HEK293T (cell line): ENCODE results near the gene PIAS4.

Experiments
- CTCF ChIA-PET: fragments of 350-600 bp; formaldehyde crosslinking; extraction: SDS; loops from one replicate; lab custom pipeline; 2021; ENCODE audit warnings: antibody characterized with exemption, inconsistent platforms; lab: Yijun Ruan, JAX
- POLR2A ChIA-PET: fragments of 350-600 bp; formaldehyde crosslinking; extraction: SDS; loops from one replicate; lab custom pipeline; 2020; ENCODE audit warnings: antibody characterized with exemption, inconsistent platforms; lab: Yijun Ruan, JAX
- DNase-seq: peaks from one replicate; pipeline ENCODE4 v3.0.0; 2012; ENCODE audit warnings: mixed read lengths; ENCODE audit errors: extremely low spot score
- ARNT ChIP-seq: fragments of 450-650 bp; IDR thresholded peaks from 2 replicates; pipeline ENCODE4 v1.6.1; 2017; ENCODE audit warnings: mild to moderate bottlenecking
- BHLHE40 ChIP-seq: fragments of 450-650 bp; IDR thresholded peaks from 2 replicates; pipeline ENCODE4 v1.6.1; 2016; ENCODE audit warnings: mild to moderate bottlenecking, moderate library complexity, borderline replicate concordance
- CTBP1 ChIP-seq: fragments of 450-650 bp; IDR thresholded peaks from 2 replicates; pipeline ENCODE4 v1.6.1; 2016; ENCODE audit warnings: borderline replicate concordance
- ELF4 ChIP-seq: fragments of 450-650 bp; IDR thresholded peaks from 2 replicates; pipeline ENCODE4 v1.6.1; 2017; ENCODE audit warnings: antibody characterized with exemption
- FOXA1 ChIP-seq: fragments of 450-650 bp; IDR thresholded peaks from 2 replicates; pipeline ENCODE4 v1.6.1; 2016; ENCODE audit warnings: mild to moderate bottlenecking
- FOXK2 ChIP-seq: fragments of 450-650 bp; IDR thresholded peaks from 2 replicates; pipeline ENCODE4 v1.6.1; 2016; ENCODE audit warnings: mild to moderate bottlenecking
- FOXM1 ChIP-seq: fragments of 450-650 bp; IDR thresholded peaks from 2 replicates; pipeline ENCODE4 v1.6.1; 2017; ENCODE audit warnings: mild to moderate bottlenecking, borderline replicate concordance
- HDGF ChIP-seq: fragments of 450-650 bp; IDR thresholded peaks from 2 replicates; pipeline ENCODE4 v1.6.1; 2017; ENCODE audit warnings: antibody characterized with exemption, borderline replicate concordance
- L3MBTL2 ChIP-seq: fragments of 450-650 bp; conservative IDR thresholded peaks from 2 replicates; pipeline ENCODE4 v1.6.1; 2016; ENCODE audit warnings: mild to moderate bottlenecking
- LEF1 ChIP-seq: fragments of 450-650 bp; IDR thresholded peaks from 2 replicates; pipeline ENCODE4 v1.6.1; 2017; ENCODE audit warnings: mild to moderate bottlenecking, borderline replicate concordance
- NFRKB ChIP-seq: fragments of 450-650 bp; IDR thresholded peaks from 2 replicates; pipeline ENCODE4 v1.6.1; 2016; ENCODE audit warnings: mild to moderate bottlenecking, moderate library complexity
- SP1 ChIP-seq: fragments of 450-650 bp; IDR thresholded peaks from 2 replicates; pipeline ENCODE4 v1.6.1; 2017
- SUZ12 ChIP-seq: fragments of 450-650 bp; IDR thresholded peaks from 2 replicates; pipeline ENCODE4 v1.6.1; 2016; ENCODE audit warnings: mild to moderate bottlenecking
- TARDBP ChIP-seq: fragments of 450-650 bp; IDR thresholded peaks from 2 replicates; pipeline ENCODE4 v1.6.1; 2016
- ZNF384 ChIP-seq: fragments of 450-650 bp; IDR thresholded peaks from 2 replicates; pipeline ENCODE4 v1.6.1; 2016
- TF ChIP-seq, protein P1 (sequence below): fragments of 450-650 bp; IDR thresholded peaks from 2 replicates; pipeline ENCODE4 v1.6.1; 2016

Gene PIAS4

DNA sequence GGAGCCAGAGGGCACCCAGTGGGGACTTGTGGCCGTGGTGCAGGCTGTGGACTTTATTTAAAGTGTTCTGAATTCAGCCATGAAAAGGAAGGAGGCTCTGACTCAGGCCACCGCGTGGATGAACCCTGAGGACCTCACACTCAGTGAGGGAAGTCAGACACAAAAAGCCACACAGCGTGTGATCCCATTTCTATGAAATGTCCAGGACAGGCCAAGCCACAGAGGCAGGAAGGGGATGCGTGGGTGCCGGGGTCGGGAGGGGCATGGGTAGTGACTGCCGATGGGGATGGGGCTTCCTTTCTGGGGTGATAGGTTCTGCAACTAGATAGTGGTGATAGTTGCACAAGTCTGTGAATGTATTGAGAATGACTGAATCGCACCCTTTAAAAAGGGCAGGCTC, 67.8 kb downstream of the PIAS4 start:
- DNase-seq = no peak
- TF ChIP-seq ZNF384 (no peak), FOXA1 (no peak), SP1 (no peak), SUZ12 (no peak), BHLHE40 (no peak), L3MBTL2 (no peak), ELF4 (no peak), FOXK2 (no peak), HDGF (no peak), FOXM1 (no peak), CTBP1 (no peak), TARDBP (no peak), NFRKB (no peak), LEF1 (no peak), ARNT (no peak)
- TF ChIP-seq, protein P1, sequence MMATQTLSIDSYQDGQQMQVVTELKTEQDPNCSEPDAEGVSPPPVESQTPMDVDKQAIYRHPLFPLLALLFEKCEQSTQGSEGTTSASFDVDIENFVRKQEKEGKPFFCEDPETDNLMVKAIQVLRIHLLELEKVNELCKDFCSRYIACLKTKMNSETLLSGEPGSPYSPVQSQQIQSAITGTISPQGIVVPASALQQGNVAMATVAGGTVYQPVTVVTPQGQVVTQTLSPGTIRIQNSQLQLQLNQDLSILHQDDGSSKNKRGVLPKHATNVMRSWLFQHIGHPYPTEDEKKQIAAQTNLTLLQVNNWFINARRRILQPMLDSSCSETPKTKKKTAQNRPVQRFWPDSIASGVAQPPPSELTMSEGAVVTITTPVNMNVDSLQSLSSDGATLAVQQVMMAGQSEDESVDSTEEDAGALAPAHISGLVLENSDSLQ = no peak
- CTCF ChIA-PET = no interaction called here
- POLR2A ChIA-PET = no interaction called here

DNA sequence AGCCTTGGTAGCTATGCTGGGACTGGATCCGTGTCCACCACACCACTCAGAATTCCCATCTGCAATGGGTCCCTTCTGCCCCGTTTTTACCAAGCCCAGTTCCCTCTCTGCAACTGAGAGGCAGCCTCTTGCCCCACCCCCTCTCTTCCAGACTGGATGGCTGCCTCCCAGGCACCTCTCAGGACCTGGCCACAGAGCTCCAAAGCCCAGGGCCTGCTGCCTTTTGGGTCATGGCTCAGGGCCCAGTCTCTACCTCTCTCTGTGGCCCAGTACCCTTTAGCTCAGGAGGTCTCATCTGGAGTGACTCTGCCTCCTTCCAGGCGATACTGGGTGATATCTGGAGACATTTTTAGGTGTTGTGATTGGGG, 69.5 kb downstream of the PIAS4 start:
- ChIA-PET POLR2A (interaction anchor here (1.1 kb wide), 1 partner anchor 11 kb away, joined by 3 read pairs; no protein-coding TSS in a partner anchor), CTCF (interaction anchor here (0.6 kb wide), 1 partner anchor 54 kb away, joined by 5 read pairs; no protein-coding TSS in a partner anchor)
- DNase-seq = no peak
- TF ChIP-seq FOXA1 (no peak), ZNF384 (no peak), HDGF (no peak), ELF4 (no peak), FOXK2 (no peak), ARNT (no peak), FOXM1 (no peak), LEF1 (no peak), BHLHE40 (no peak), SP1 (no peak), CTBP1 (no peak), TARDBP (no peak), L3MBTL2 (no peak)
- TF ChIP-seq, protein P1 = no peak

DNA sequence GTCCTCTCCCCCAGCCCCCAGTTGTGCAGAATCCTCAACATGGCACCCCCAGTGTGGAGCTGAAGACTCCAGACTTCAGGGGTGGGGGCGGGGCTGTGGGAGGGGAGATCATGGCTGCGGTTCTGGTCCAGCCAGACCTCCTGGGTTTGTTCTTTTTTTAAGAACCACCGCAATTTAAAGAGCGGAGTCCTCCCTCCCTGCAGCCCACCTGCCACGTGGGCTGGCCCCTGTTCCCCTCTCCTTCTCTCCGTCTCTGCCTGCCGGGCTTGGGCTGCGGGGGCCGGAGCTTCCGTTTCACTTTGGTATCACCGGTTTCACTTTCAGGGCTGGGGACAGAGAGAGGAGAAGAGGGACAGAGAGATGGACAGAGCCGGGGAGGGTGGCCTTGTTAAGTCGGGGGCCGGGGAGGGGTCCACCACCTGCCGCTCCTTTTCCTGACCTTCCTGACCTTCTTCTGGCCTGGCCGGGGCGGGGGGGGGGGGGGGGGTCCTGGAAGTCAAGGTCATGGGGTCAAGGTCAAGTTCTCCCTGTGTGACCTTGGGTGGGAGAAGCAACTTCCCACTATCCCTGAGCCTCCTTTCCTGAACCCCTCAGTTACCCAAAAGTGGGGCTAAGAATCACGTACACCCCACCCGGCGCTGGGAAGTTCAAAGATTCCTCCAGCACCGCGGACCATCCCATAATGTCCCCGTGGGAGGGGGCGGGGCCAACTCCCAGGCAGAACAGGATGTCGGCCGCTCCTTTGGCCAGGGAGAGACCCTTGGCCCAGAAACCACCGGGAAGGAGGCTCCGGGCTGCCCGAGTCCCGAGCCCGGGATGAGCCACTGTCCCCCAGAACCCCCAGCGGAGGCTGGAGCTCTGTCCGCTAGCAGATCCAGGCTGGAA, 70.5 kb downstream of the PIAS4 start:
- POLR2A ChIA-PET = interaction anchor here (1.1 kb wide), 1 partner anchor 12 kb away, joined by 3 read pairs; no protein-coding TSS in a partner anchor
- DNase-seq = no peak
- TF ChIP-seq CTBP1 (no peak), FOXM1 (no peak), ZNF384 (no peak), SUZ12 (no peak), FOXK2 (no peak), BHLHE40 (no peak), HDGF (no peak), L3MBTL2 (no peak), ARNT (no peak), SP1 (no peak), ELF4 (no peak), NFRKB (no peak), FOXA1 (no peak), TARDBP (no peak), LEF1 (no peak)
- TF ChIP-seq, protein P1 = no peak
- CTCF ChIA-PET = no interaction called here

DNA sequence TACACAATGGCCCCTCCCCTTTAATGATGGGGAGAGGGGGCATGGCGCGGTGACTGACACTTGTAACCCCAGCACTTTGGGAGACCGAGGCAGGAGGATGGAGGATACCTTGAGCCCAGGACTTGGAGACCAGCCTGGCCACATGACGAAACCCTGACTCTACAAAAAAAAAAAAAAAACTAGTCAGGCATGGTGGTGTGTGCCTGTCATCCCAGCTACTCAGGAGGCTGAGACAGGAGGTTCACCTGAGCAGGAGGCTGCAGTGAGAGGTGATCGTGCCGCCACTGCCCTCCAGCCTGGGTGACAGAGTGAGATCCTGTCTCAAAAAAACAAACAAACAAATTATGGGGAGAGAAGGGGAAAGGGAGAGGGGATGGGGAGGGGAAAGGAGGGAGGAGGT, 72.9 kb downstream of the PIAS4 start:
- CTCF ChIA-PET = no interaction called here
- POLR2A ChIA-PET = no interaction called here
- TF ChIP-seq LEF1 = no peak
- no peak for DNase-seq

DNA sequence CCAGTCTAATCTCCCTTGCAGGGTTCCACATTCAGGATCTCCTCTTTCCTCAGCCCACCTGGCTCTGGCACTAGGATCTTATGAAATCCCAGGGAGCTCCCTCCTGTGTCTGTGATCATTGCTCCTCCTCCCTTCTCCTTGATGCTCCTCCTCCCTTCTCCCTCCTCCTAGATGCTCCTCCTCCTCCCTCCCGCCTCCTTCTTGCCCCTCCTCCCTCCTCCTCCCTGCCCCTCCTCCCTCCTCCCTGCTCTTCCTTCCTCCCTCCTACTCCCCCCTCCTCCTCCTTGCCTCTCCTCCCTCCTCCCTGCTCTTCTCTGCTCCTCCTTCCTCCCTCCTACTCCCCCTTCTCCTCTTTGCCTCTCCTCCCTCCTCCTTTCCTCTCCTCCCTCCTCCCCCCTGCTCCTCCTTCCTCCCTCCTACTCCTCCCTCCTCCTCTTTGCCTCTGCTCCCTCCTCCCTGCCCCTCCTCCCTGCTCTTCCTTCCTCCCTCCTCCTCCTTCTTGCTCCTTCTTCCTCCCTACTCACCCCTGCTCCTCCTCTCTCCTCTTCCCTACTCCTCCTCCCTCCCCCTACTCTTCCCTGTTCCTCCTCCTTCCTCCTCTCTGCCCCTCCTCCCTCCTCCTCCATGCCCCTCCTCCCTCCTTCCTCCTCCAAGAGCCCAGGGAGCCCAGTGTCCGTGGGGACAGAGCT, 74.0 kb downstream of the PIAS4 start:
- POLR2A ChIA-PET = interaction anchor here (1.0 kb wide), 1 partner anchor 96 kb away, joined by 3 read pairs; the partner anchor contains the start of gene EEF2
- no peak for DNase-seq
- CTCF ChIA-PET = interaction anchor here (0.6 kb wide), 1 partner anchor 58 kb away, joined by 3 read pairs; no protein-coding TSS in a partner anchor
- TF ChIP-seq, protein P1 = peak; percentile 69
- TF ChIP-seq HDGF = no peak
- TF ChIP-seq FOXM1 = no peak
- TF ChIP-seq ARNT = no peak
- no peak for TF ChIP-seq FOXK2
